Measurements from ENCODE around the gene JARID2.

DNA sequence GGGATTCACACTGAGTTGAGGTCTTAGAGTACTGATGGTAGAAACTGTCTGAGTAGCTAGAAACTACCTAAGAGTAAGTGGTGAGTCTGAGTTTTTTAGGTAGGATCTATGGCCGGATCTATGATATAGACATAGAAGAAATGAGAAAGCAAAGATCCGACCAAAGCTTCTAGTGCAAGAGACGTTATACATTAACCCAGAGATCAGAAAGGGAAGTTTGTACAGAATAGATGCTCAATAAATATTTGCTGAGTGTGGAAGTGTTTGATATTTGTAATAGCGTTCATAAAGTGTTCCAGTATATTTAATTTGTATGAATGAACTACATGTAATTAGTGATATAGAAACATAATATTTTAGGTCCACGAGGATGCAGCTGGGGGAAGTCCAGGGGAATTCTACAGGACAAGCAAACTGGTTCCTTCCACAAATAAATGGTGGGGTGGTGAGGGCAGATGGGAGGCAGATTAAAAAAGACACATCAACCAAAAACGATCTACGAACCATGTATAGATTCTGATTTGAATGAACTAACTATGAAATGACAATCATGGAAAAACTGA is 31.9 kb upstream of the JARID2 start:
- TF ChIP-seq, protein P1, sequence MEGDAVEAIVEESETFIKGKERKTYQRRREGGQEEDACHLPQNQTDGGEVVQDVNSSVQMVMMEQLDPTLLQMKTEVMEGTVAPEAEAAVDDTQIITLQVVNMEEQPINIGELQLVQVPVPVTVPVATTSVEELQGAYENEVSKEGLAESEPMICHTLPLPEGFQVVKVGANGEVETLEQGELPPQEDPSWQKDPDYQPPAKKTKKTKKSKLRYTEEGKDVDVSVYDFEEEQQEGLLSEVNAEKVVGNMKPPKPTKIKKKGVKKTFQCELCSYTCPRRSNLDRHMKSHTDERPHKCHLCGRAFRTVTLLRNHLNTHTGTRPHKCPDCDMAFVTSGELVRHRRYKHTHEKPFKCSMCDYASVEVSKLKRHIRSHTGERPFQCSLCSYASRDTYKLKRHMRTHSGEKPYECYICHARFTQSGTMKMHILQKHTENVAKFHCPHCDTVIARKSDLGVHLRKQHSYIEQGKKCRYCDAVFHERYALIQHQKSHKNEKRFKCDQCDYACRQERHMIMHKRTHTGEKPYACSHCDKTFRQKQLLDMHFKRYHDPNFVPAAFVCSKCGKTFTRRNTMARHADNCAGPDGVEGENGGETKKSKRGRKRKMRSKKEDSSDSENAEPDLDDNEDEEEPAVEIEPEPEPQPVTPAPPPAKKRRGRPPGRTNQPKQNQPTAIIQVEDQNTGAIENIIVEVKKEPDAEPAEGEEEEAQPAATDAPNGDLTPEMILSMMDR (IDR thresholded peaks at IDR 0.05) = no peak
- no peak for TF ChIP-seq POLR2A (IDR thresholded peaks at IDR 0.05)

All from testis (tissue), 2 donors.